Stromal cell of bone marrow (primary cell): Measurements from ENCODE around the gene CBS.
"Not testable (repeated sequence)": the region's sequence is repeated elsewhere in the genome, so short reads cannot be mapped to it uniquely, and the experiment has no call there.

Experiments
- DNase-seq: peaks from one replicate; pipeline ENCODE4 v3.0.0-alpha.2; 2012; ENCODE audit warnings: low read depth

Gene CBS

GRCh38 chr21:43024439-43025136 is 51.0 kb downstream of the CBS start:
- DNase-seq = no peak

- no peak for DNase-seq
These were observed 52.5 kb downstream of the CBS start for GRCh38 chr21:43023175-43023574.

- no peak for DNase-seq
These were observed 53.7 kb downstream of the CBS start for GRCh38 chr21:43021756-43022600.

- no peak for DNase-seq
These were observed 54.4 kb downstream of the CBS start for GRCh38 chr21:43021191-43021590.

GRCh38 chr21:43020771-43021170 is 54.9 kb downstream of the CBS start:
- DNase-seq = no peak

- no peak for DNase-seq
These were observed 55.5 kb downstream of the CBS start for GRCh38 chr21:43020177-43020576.

GRCh38 chr21:43018519-43018918 is 57.1 kb downstream of the CBS start:
- DNase-seq = no peak

GRCh38 chr21:43016728-43017127 is 58.9 kb downstream of the CBS start:
- no peak for DNase-seq

- DNase-seq = no peak
These were observed 59.6 kb downstream of the CBS start for GRCh38 chr21:43015906-43016540.

- DNase-seq = no peak
These were observed 63.0 kb downstream of the CBS start for GRCh38 chr21:43012596-43012995.

- DNase-seq = no peak
These were observed 68.8 kb downstream of the CBS start for GRCh38 chr21:43006874-43007208.

- not testable (repeated sequence) for DNase-seq
These were observed 69.4 kb downstream of the CBS start for GRCh38 chr21:43006051-43006873.

GRCh38 chr21:43005635-43006034 is 70.0 kb downstream of the CBS start:
- DNase-seq = no peak

GRCh38 chr21:43004926-43005325 is 70.7 kb downstream of the CBS start:
- DNase-seq = no peak
